GM21576 (cell line): ENCODE results near the gene PCNX2.

Source experiments
- ATAC-seq: cut with Tn5 transposase; IDR thresholded peaks from one replicate; pipeline ENCODE4 v1.9.1; 2021; ENCODE audit warnings: mild to moderate bottlenecking, moderate library complexity; ENCODE audit not compliant: unreplicated experiment

PCNX2 gene

GRCh38 chr1:233295237-233295974, at the start of gene PCNX2:
Gene PCNX2, minus strand, starts transcription at chr1:233295725. Its CDS starts 247 bp downstream, at chr1:233295478.
- ATAC-seq, result peak; percentile 89

GRCh38 chr1:233343262-233343661, 47.7 kb upstream of the PCNX2 start:
- no peak for ATAC-seq

- no peak for ATAC-seq
Observed at GRCh38 chr1:233342086-233342485, 46.6 kb upstream of the PCNX2 start.

DNA sequence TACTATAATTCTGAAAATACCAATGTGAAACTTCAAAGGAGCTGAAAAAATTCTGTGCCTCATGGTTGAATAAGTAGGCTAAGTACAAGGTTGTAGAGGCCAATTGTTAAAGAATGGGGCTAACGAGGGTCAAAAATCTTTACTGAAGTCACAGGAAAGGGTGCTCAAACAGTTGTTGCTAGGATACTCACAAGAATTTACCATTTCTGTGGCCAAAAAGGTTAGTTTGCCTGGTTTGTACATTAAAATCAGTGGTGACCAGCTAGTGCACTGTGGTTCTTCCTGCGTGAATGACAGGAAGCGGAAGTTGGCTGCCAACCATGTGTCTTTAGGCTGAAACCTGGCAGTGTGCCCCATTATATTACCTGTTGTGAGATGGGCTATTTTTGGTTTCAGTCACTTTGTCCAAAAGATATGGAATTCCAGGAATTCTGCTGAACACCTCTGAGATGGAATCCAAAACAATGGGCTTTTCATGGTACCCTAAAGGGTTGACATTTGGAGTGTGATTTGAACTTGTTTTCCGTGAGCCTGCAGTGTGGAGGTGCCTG, 45.5 kb upstream of the PCNX2 start:
- ATAC-seq, result no peak

GRCh38 chr1:233340031-233340555, 44.6 kb upstream of the PCNX2 start:
- ATAC-seq, result no peak

DNA sequence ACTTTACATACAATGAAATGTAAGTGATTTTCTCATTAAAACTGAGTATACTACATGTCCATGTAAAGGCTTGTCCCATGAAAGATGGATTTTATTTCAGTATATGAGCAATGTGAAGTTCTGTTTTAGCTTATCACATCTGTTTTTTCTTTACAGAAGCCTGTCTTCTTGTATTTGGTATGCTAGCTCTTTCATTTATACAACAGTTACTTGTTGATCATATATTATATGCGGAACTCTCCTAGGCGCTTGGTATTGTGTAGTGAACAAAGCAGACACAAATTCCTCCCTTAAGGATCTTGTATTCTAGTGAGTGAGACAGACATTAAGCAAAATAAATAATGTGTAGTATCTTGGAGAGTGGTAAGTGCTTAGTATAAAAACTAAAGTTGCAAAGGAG, 42.6 kb upstream of the PCNX2 start:
- ATAC-seq, result no peak

DNA sequence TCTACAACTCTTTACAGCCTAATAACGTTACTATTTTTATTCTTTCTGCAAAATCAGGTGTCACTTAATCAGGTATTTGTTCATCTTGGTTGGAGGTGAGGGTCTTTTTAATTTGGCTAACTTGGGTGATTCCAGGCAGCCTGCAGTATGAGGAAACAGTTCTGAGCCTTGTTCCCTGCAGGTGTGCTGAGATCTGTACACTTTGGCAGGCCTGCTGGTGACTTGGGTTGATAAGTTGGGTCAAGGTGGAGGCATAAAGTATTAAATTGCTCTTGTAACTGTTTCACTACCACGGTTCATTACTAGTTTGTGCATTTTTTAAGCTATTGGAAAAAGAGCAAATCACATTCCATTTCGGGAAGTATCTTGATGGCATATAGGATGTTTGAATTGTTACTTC, 42.0 kb upstream of the PCNX2 start:
- no peak for ATAC-seq

- no peak for ATAC-seq
Observed at GRCh38 chr1:233336554-233337456, 41.3 kb upstream of the PCNX2 start.

GRCh38 chr1:233334092-233334491, 38.6 kb upstream of the PCNX2 start:
- ATAC-seq, result no peak

DNA sequence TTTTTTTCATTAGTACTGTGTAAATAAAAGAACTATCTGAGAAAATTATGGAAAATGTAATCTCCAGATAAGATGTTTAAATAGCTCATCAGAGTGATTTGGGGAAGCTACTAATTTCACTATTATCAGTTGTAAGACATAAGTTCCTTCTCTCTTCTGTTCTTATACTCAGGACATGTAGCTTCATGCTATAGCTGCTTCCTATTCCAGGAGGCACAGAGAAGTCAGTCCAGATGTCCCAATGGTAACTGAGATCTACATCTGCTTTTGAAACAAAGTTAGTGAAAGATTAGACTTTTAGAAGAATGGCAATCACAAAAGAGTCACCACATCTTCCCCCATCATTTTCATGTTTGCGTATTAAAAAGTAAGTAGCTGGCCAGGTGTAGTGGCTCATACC, 37.6 kb upstream of the PCNX2 start:
- no peak for ATAC-seq

DNA sequence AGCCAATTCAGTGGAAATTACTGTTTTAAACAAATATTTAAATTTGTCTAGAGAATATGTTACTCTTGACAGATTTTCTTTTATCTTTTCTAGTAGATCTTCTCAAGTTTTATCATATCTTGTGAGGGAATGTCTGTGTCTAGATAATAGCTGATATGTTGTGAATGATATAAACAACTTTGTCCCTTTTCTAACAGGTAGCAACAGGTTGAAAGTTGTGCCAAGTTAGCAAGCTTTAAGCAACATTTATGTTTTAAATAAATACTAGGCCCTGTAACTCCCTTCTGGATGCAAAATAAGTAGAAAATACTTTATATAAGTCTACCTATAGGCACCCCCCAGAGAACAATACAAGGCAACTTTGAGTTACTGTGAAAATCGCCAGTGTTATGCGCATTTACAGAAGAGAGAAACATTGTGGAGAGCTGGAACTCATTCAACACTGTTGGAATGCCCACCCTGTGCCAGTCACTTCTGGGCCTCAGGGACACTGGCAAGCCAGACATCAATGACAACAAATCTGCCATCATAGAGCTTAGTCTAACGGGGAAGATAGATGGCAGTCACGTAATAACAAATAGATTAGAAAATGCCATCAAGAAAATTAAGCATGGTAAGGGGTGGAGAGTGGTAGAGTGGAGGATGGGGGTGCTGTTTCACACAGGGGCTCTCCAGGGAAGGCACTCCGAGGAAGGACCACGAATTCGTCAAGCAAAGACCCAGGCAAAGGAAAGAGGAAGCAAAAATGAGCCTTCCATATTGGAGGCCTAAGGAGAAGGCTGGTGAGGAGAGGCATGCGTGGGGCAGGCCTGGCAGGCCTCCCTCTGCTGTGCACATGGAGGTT, 36.4 kb upstream of the PCNX2 start:
- no peak for ATAC-seq

- peak; percentile 22 for ATAC-seq
Observed at GRCh38 chr1:233328142-233328921, 32.8 kb upstream of the PCNX2 start.

- ATAC-seq, result peak; percentile 40
Observed at GRCh38 chr1:233327651-233328141, 32.2 kb upstream of the PCNX2 start, which contains the start of gene MAP3K21. Gene MAP3K21, plus strand, starts transcription at chr1:233327724. Its CDS starts 305 bp downstream, at chr1:233328029.

DNA sequence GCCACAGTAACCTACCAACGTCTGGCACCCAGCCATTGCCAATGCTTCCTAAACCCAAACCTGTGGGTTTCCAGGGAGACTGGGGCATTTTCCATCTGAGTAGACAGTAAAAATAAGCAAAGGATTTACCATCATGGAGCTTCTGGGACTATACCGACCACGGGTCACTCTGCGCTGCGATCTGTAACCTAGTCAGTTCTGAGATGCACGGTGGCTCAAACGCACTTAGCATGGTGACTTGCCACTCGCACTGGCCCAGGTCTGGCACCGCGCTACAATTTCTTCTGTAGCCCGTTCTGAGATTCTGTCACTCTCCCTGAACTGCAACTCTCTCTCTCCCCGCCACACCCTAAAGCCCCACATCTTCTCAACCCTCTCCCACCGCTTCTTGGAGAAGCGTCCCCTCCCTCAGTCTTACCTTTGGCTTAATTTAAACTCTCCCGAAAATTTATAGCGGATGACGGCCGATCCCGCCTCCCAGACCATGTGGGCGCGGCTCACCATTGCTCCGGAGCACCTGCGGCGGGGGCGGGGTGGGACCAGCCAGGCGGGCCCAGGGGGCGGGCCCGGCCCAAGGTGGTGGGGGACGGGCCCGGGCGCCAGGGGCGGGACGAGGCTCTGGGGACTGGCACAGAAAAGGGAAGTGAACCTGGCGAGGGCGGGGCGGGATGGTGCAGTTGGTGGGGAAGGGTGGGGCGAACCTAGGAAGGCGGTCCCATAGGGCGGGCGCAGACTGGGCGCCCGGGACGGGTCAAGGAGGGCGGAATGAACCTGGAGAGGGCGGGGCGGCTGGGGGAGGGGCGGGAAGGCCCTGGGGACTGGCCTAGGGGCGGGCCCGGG, 31.5 kb upstream of the PCNX2 start:
- ATAC-seq, result peak; percentile 88

DNA sequence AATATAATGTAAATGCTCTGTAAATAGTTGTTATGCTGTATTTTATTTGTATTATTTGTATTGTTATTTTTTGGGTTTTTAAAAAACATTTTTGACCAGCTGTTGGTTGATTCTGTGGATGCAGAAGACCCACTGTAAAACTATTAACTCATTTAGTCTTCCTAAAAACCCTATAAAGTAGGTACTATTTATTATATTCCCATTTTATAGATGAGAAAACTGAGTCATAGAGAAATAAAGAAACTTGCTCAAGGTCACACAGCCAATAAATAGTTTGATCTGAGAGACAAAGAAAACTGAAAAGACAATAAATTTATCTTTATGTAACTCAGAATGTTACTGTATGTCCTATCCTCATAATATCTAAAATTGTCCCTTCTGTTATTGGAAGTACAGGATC, 30.8 kb upstream of the PCNX2 start:
- ATAC-seq, result no peak

GRCh38 chr1:233323718-233324117, 28.2 kb upstream of the PCNX2 start:
- ATAC-seq, result no peak

GRCh38 chr1:233320023-233320422, 24.5 kb upstream of the PCNX2 start:
- ATAC-seq, result no peak

DNA sequence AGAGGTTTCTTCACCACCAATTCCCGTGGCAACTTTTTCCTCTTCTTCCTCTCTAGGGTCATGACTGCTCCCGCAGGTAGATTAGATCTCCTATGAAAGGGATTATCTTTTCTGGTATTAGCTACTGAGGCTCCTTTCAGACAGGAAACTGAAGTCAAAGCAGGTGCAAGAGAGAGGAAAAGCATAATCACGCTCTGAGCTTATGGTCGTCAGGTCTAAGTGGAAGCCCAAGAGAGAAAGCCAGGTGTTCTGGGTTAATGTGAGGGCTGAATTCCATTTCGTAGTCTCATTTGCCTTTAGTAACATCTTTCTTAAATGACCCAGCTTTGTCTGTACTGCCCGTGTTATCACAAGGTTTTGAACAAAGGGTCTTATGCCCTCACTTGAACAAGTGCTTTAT, 23.7 kb upstream of the PCNX2 start:
- no peak for ATAC-seq

GRCh38 chr1:233316473-233316872, 20.9 kb upstream of the PCNX2 start:
- no peak for ATAC-seq
